Measurements from ENCODE around the gene RBM3. TPM values are rescaled to one million over a fixed set of nuclear protein-coding genes. Genes with fewer than 3 reads are reported as not detected.

RBM3 gene
- total and polyA plus RNA-seq, 11 donors = 34.5 to 187 (median 111) TPM

GRCh38 chrX:48626401-48627298 is 52.4 kb downstream of the RBM3 start:
- H3K9me3 ChIP-seq = no peaks in the 10 kb centered on the region
- intact Hi-C loops (cut with DNase I) = no loop called here
- DNase-seq (no peak), ATAC-seq (no peak)
- no peak for TF ChIP-seq POLR2A (IDR thresholded peaks at IDR 0.05)
- TF ChIP-seq, protein P1, sequence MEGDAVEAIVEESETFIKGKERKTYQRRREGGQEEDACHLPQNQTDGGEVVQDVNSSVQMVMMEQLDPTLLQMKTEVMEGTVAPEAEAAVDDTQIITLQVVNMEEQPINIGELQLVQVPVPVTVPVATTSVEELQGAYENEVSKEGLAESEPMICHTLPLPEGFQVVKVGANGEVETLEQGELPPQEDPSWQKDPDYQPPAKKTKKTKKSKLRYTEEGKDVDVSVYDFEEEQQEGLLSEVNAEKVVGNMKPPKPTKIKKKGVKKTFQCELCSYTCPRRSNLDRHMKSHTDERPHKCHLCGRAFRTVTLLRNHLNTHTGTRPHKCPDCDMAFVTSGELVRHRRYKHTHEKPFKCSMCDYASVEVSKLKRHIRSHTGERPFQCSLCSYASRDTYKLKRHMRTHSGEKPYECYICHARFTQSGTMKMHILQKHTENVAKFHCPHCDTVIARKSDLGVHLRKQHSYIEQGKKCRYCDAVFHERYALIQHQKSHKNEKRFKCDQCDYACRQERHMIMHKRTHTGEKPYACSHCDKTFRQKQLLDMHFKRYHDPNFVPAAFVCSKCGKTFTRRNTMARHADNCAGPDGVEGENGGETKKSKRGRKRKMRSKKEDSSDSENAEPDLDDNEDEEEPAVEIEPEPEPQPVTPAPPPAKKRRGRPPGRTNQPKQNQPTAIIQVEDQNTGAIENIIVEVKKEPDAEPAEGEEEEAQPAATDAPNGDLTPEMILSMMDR (IDR thresholded peaks at IDR 0.05) = no peak
- 75 to 94% (median 84%) methylated on average over 5 of the region's 5 CpGs for whole genome bisulfite sequencing, 4 donors
- no peaks in the 10 kb centered on the region for H3K36me3 ChIP-seq
- peaks cover 0 to 4% (median 0%) of the 10 kb centered on the region in 12 donors for H3K4me1 ChIP-seq
- H3K27ac ChIP-seq = no peak overlapping the region
- no peaks in the 10 kb centered on the region for H3K27me3 ChIP-seq
- H3K4me3 ChIP-seq = no peak overlapping the region

Other genes with a start within 250 kb of the RBM3 start
- not detected for gene SSX3, start 217.8 kb upstream of the RBM3 start, total RNA-seq
- gene SSX3, start 217.8 kb upstream of the RBM3 start, polyA plus RNA-seq = not detected
- not detected for gene SSX4, start 190.9 kb upstream of the RBM3 start, total RNA-seq
- gene SSX4, start 190.9 kb upstream of the RBM3 start, polyA plus RNA-seq = not detected
- gene SSX4B, start 162.5 kb upstream of the RBM3 start, total RNA-seq = not detected
- not detected for gene SSX4B, start 162.5 kb upstream of the RBM3 start, polyA plus RNA-seq
- gene SLC38A5, start 104.2 kb upstream of the RBM3 start, total RNA-seq = 1 to 10 TPM in 8 of 9 donors, under 1 TPM in 1; 0.52 to 6.1 (median 1.7) TPM
- 10 to 100 TPM in 1 of 2 donors, 1 to 10 TPM in 1; 2.0 to 22.3 TPM for gene SLC38A5, start 104.2 kb upstream of the RBM3 start, polyA plus RNA-seq
- gene FTSJ1, start 98.3 kb upstream of the RBM3 start, total RNA-seq = 10 to 100 TPM; 13.6 to 34.3 (median 18.1) TPM
- 10 to 100 TPM; 15.2 to 62.4 TPM for gene FTSJ1, start 98.3 kb upstream of the RBM3 start, polyA plus RNA-seq
- 10 to 100 TPM in 8 of 9 donors, 1 to 10 TPM in 1; 9.6 to 35.7 (median 17.3) TPM for gene PORCN, start 65.5 kb upstream of the RBM3 start, total RNA-seq
- gene PORCN, start 65.5 kb upstream of the RBM3 start, polyA plus RNA-seq = 10 to 100 TPM; 10.5 to 37.3 TPM
- gene EBP, start 52.7 kb upstream of the RBM3 start, total RNA-seq = 10 to 100 TPM; 37.1 to 72.5 (median 55.3) TPM
- 100 to 1,000 TPM in 1 of 2 donors, 10 to 100 TPM in 1; 93.8 to 118 TPM for gene EBP, start 52.7 kb upstream of the RBM3 start, polyA plus RNA-seq
- gene TBC1D25, start 34.8 kb upstream of the RBM3 start, total RNA-seq = 10 to 100 TPM; 13.4 to 21.6 (median 16.8) TPM
- gene TBC1D25, start 34.8 kb upstream of the RBM3 start, polyA plus RNA-seq = 10 to 100 TPM in 1 of 2 donors, 1 to 10 TPM in 1; 5.2 to 23.7 TPM
- 100 to 1,000 TPM; 123 to 235 (median 150) TPM for gene WDR13, start 23.0 kb downstream of the RBM3 start, total RNA-seq
- gene WDR13, start 23.0 kb downstream of the RBM3 start, polyA plus RNA-seq = 100 to 1,000 TPM; 209 to 281 TPM
- 10 to 100 TPM in 1 of 9 donors, 1 to 10 TPM in 8; 1.1 to 26.8 (median 3.0) TPM for gene WAS, start 109.3 kb downstream of the RBM3 start, total RNA-seq
- 1 to 10 TPM; 1.5 to 1.8 TPM for gene WAS, start 109.3 kb downstream of the RBM3 start, polyA plus RNA-seq
- 1 to 10 TPM; 2.4 to 6.7 (median 3.6) TPM for gene SUV39H1, start 122.2 kb downstream of the RBM3 start, total RNA-seq
- 1 to 10 TPM; 1.9 to 4.7 TPM for gene SUV39H1, start 122.2 kb downstream of the RBM3 start, polyA plus RNA-seq
- gene GLOD5, start 187.3 kb downstream of the RBM3 start, total RNA-seq = not detected
- gene GLOD5, start 187.3 kb downstream of the RBM3 start, polyA plus RNA-seq = not detected
- under 1 TPM in 1 of 9 donors, not detected in 8; 0.16 TPM for gene GATA1, start 212.1 kb downstream of the RBM3 start, total RNA-seq
- not detected for gene GATA1, start 212.1 kb downstream of the RBM3 start, polyA plus RNA-seq
- 10 to 100 TPM; 27.7 to 48.6 (median 36.9) TPM for gene HDAC6, start 227.6 kb downstream of the RBM3 start, total RNA-seq
- 10 to 100 TPM; 30.3 to 44.4 TPM for gene HDAC6, start 227.6 kb downstream of the RBM3 start, polyA plus RNA-seq

Data from heart left ventricle (tissue), 16 donors.